ENCODE results near the gene PACRG.

PACRG gene

DNA sequence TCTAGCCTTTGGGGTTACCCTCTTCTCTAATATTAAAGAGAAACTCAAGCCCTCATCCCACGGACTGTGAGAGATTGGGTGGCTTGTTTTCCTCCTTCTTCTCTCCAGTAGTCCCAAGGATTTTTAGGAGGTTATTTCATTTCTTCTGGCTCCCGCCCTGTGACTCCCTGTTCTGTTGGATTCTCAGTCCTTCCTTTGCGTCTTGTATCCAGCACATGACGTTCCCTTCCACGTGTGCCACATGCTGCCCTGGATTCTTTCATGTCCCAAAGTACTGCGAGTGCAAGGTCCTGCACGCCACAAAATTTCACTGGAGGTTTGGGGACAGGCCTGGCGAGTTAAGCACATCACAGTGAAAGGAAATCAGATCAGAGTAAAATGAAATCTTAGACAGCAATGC is 213.4 kb downstream of the PACRG start:
- H3K27ac ChIP-seq: no peak overlapping the region
- no peak overlapping the region for H3K4me3 ChIP-seq (ENCODE audit: low read depth in 1 of 2, low read length in 1 of 2)
- no peaks in the 10 kb centered on the region for H3K36me3 ChIP-seq
- TF ChIP-seq, protein P1, sequence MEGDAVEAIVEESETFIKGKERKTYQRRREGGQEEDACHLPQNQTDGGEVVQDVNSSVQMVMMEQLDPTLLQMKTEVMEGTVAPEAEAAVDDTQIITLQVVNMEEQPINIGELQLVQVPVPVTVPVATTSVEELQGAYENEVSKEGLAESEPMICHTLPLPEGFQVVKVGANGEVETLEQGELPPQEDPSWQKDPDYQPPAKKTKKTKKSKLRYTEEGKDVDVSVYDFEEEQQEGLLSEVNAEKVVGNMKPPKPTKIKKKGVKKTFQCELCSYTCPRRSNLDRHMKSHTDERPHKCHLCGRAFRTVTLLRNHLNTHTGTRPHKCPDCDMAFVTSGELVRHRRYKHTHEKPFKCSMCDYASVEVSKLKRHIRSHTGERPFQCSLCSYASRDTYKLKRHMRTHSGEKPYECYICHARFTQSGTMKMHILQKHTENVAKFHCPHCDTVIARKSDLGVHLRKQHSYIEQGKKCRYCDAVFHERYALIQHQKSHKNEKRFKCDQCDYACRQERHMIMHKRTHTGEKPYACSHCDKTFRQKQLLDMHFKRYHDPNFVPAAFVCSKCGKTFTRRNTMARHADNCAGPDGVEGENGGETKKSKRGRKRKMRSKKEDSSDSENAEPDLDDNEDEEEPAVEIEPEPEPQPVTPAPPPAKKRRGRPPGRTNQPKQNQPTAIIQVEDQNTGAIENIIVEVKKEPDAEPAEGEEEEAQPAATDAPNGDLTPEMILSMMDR (IDR thresholded peaks at IDR 0.05): no peak
- no peaks in the 10 kb centered on the region for H3K9me3 ChIP-seq
- H3K27me3 ChIP-seq: no peaks in the 10 kb centered on the region
- H3K4me1 ChIP-seq (ENCODE audit: control insufficient read depth in 1 of 2, insufficient read depth in 1 of 2, low read depth in 1 of 2, low read length in 1 of 2): no peaks in the 10 kb centered on the region

DNA sequence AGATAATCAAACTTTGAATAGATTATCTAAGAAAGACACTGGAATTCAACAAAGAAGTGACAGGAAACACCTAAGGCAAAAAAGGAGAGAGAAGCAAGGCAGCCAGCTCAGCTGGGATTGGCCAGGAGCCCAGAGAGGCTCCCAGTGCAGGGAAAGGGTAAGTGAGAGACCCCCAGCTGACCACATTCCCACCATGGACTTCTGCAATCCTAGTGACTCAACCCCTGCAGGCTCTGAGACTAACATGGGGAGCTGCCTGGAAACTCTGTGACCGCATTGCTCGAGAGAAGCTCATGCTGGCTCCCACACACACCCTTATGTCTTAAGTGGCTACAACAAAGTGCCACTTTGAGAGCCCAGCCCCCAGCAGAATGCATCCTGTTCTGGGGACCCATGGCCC is 215.1 kb downstream of the PACRG start:
- Histone ChIP-seq H3K27me3 (no peaks in the 10 kb centered on the region), H3K9me3 (no peaks in the 10 kb centered on the region), H3K4me1 (ENCODE audit: control insufficient read depth in 1 of 2, insufficient read depth in 1 of 2, low read depth in 1 of 2, low read length in 1 of 2) (no peaks in the 10 kb centered on the region), H3K36me3 (no peaks in the 10 kb centered on the region), H3K4me3 (ENCODE audit: low read depth in 1 of 2, low read length in 1 of 2) (no peak overlapping the region), H3K27ac (no peak overlapping the region)
- TF ChIP-seq, protein P1 (IDR thresholded peaks at IDR 0.05): no peak

DNA sequence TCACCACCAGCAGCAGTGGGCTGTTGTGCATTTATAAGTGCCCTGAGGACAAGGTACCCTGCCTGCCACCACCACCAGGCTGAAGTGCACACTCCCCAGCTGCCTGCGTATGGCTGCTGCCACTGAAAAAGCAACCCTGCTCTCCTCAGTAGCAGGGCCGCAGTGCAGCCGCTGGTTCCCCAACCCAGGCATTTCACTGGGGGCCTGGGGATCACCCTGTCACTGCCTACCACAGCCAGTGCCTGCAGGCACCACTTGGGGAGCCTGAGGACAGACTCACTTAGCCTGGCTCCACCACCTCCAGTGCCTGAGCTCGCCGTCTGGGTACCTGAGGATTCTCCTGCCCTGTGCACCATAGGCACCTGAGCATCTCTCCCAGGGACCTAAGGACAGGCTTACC is 215.6 kb downstream of the PACRG start:
- Histone ChIP-seq H3K4me1 (ENCODE audit: control insufficient read depth in 1 of 2, insufficient read depth in 1 of 2, low read depth in 1 of 2, low read length in 1 of 2) (no peaks in the 10 kb centered on the region), H3K9me3 (no peaks in the 10 kb centered on the region), H3K4me3 (ENCODE audit: low read depth in 1 of 2, low read length in 1 of 2) (no peak overlapping the region), H3K36me3 (no peaks in the 10 kb centered on the region), H3K27me3 (no peaks in the 10 kb centered on the region), H3K27ac (no peak overlapping the region)
- TF ChIP-seq, protein P1 (IDR thresholded peaks at IDR 0.05): no peak

DNA sequence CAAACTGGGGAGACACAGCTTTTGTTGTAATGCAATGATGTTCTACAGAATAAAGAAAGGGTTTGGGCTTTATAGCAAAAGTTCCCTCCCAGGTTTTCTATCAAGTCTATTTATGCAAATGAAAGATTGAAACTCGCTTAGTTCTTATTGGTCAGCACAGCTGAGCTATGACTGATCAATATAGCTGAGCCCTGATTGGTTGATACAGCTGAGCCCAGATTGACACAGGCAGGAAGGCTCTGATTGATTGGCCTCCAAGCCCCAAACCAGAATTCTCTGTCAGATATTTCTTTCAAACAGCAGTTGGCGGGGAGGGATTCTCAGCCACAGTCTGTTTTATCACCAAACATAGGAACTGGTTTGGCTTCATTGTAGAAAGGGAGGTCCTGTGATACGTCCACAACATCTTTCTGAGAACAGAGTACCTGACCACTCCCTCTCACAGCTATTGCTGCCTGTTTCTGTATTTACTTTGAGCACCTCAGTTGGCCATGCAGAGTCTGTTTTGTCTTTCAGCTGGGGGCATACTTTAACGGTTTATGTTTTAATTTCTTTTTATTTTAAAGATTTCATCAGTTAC is 223.5 kb downstream of the PACRG start:
- H3K4me3 ChIP-seq (ENCODE audit: low read depth in 1 of 2, low read length in 1 of 2): no peak overlapping the region
- H3K27me3 ChIP-seq: no peaks in the 10 kb centered on the region
- no peak overlapping the region for H3K27ac ChIP-seq
- H3K4me1 ChIP-seq (ENCODE audit: control insufficient read depth in 1 of 2, insufficient read depth in 1 of 2, low read depth in 1 of 2, low read length in 1 of 2): no peaks in the 10 kb centered on the region
- H3K9me3 ChIP-seq: no peaks in the 10 kb centered on the region
- no peaks in the 10 kb centered on the region for H3K36me3 ChIP-seq
- TF ChIP-seq, protein P1 (IDR thresholded peaks at IDR 0.05): no peak

DNA sequence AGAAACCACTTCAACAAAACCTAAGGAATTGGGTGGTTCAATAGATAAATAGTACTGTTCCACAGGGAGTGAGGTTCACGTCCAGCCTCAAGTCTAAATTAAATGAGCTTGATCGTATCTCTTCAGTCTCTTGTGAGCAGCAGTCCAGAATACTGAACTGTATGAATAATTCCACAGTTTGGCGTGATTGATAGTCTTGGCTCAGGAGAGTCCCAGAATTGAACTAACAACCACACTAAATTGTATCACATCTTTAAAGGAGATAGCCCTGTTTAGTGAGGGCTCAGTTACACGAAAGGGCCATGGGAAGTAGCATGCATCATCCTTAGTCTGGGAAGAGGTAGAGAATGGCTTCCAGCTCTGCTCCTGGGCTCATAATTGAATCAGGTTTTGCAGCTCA is 224.6 kb downstream of the PACRG start:
- no peaks in the 10 kb centered on the region for H3K9me3 ChIP-seq
- no peaks in the 10 kb centered on the region for H3K27me3 ChIP-seq

More for the DNA sequence above, 224.6 kb downstream of the PACRG start:
- Histone ChIP-seq H3K27ac (no peak overlapping the region), H3K4me1 (ENCODE audit: control insufficient read depth in 1 of 2, insufficient read depth in 1 of 2, low read depth in 1 of 2, low read length in 1 of 2) (no peaks in the 10 kb centered on the region), H3K36me3 (no peaks in the 10 kb centered on the region), H3K4me3 (ENCODE audit: low read depth in 1 of 2, low read length in 1 of 2) (no peak overlapping the region)
- TF ChIP-seq, protein P1 (IDR thresholded peaks at IDR 0.05): no peak

All from neutrophil (primary cell).